Heart left ventricle (tissue), 13 donors: ENCODE results near the gene SKAP2.

Experiments
- CTCF ChIP-seq, 12 donors: fragments of 200-600 bp; sonication (generic) in 4 of 12; IDR thresholded peaks; one replicate each; pipeline versions ENCODE4 v1.5.0 to v1.8.0; 2018 to 2022; ENCODE audit warnings: antibody characterized with exemption in 12 of 12, mild to moderate bottlenecking in 5 of 12
- POLR2A ChIP-seq, 2 donors: fragments of 450-650 bp; IDR thresholded peaks; one replicate each; pipeline ENCODE4 v1.6.1; 2017; ENCODE audit warnings: antibody characterized with exemption in 2 of 2, mild to moderate bottlenecking in 2 of 2, moderate library complexity in 2 of 2
- donor health status: ischemic (EF 13 %, LVEDD 7.1; RV severe dilation, severe dysfunction).
- donor health status: DM: no; HTN: yes; CAD: no.
- donor health status: DM: no; HTN: no; CAD: no.
- donor health status: ischemic (EF 25% LVEDD 6.9; RV normal size, moderate dysfunction).
- donor health status: ischemic (EF 25% LVEDD 5.7; RV mildly dilated, moderate dysfunction).
- donor health status: ischemic (EF 35%, LVEDD 5.7; RV mildly dilated, moderate dysfunction).
- donor health status: nonischemic (EF 11% LVEDD 7.7; RV severe dilation, severe dysfunction).
- donor health status: DM: yes; HTN: yes; CAD: no.
- donor health status: PGD.
- donor health status: ischemic (EF 29% LVEDD 5.4; RV normal size, mild dysfunction).
- donor health status: nonischemic (EF 23%, LVEDD 6.1; RV moderate dilation, normal function).

GRCh38 chr7:26659121-26659520, 205.3 kb downstream of the SKAP2 start:
- TF ChIP-seq CTCF (IDR thresholded peaks at IDR 0.05) (no peak), POLR2A (IDR thresholded peaks at IDR 0.05) (no peak)
